Stimulated activated CD8-positive, alpha-beta memory T cell treated with anti-CD3 and anti-CD28 coated beads, Interleukin-15, amount 100 ng/mL, for 48 hours (primary cell): ENCODE data around the gene APLP2.
"Not testable (repeated sequence)": the region's sequence is repeated elsewhere in the genome, so short reads cannot be mapped to it uniquely, and the experiment has no call there.

Experiments
- DNase-seq, 2 donors: peaks; one replicate each; pipeline ENCODE4 v3.0.0-alpha.2; 2020; ENCODE audit warnings: low read depth in 2 of 2

APLP2 gene

DNA sequence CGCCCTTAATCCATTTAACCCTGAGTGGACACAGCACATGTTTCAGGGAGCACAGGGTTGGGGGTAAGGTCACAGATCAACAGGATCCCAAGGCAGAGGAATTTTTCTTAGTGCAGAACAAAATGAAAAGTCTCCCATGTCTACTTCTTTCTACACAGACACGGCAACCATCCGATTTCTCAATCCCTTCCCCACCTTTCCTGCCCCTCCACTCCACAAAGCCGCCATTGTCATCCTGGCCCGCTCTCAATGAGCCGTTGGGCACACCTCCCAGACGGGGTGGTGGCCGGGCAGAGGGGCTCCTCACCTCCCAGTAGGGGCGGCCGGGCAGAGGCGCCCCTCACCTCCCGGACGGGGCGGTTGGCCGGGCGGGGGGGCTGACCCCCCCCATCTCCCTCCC lies 20.8 kb downstream of the APLP2 start:
- not testable (repeated sequence) for DNase-seq

DNA sequence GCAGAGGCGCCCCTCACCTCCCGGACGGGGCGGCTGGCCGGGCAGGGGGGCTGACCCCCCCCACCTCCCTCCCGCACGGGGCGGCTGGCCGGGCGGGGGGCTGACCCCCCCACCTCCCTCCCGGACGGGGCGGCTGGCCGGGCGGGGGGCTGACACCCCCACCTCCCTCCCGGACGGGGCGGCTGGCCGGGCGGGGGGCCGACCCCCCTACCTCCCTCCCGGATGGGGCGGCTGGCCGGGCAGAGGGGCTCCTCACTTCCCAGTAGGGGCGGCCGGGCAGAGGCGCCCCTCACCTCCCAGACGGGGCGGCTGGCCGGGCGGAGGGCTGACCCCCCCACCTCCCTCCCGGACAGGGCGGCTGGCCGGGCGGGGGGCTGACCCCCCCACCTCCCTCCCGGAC lies 21.5 kb downstream of the APLP2 start:
- not testable (repeated sequence) for DNase-seq

- no peak for DNase-seq
Measured at GRCh38 chr11:130092661-130093060, 23.0 kb downstream of the APLP2 start.

GRCh38 chr11:130094614-130095013 lies 24.9 kb downstream of the APLP2 start:
- DNase-seq: no peak

DNA sequence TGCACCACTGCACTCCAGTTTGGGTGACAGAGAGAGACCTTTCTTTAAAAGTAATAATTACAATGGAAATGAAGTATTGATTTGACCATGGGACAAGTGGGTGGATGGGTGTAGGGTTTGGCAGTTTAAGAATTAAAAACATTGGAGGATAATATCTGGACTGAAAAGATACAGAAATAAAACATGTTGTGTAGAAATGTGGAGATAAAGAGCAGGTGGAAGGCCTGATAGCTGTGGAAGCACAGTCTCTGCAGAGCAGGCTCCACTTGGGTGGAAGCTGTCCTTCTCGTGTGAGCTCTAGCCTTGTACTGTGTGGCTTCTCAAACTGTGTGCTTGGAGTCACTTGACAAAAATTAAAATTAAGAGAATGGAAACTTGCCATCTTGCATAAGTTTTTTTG lies 25.6 kb downstream of the APLP2 start:
- no peak for DNase-seq

- DNase-seq: no peak
Measured at GRCh38 chr11:130096042-130096441, 26.3 kb downstream of the APLP2 start.

- DNase-seq: no peak
Measured at GRCh38 chr11:130096823-130097222, 27.1 kb downstream of the APLP2 start.

DNA sequence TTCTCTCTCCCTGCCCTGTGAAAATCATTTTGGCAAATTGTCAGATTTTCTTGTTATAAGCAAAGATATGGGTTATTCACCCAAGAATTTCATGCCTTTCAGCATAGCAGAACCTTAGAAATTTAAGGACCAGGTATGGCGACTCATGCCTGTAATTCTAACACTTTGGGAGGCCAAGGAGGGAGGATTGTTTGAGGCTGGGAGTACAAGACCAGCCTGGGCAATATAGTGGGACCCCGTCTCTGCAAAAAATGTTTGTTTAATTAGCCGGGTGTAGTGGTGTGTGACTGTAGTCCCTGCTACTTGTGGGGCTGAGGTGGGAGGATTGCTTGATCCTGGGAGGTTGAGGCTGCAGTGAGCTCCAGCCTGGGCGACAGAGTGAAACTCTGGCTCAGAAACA lies 27.6 kb downstream of the APLP2 start:
- DNase-seq: no peak

DNA sequence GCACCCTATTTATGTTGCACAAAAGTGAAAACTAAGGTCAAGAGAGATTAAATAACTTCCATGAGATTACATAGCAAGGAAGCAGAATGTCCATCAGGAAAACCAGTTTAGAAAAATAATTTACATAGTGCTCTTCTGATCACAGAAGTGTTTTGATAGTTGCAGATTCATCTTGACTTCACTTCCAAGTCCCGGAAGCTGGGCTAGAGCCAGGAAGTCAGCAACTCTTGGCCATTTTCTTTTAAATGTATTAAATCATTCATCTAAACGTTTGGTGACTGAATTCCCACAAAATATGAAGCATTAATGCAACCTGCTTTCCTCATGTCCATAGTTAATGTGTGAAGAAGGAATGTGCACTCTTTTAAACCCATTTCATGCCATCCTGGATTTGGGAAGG lies 29.7 kb downstream of the APLP2 start:
- DNase-seq: no peak

GRCh38 chr11:130100381-130101095 lies 30.8 kb downstream of the APLP2 start:
- no peak for DNase-seq

DNA sequence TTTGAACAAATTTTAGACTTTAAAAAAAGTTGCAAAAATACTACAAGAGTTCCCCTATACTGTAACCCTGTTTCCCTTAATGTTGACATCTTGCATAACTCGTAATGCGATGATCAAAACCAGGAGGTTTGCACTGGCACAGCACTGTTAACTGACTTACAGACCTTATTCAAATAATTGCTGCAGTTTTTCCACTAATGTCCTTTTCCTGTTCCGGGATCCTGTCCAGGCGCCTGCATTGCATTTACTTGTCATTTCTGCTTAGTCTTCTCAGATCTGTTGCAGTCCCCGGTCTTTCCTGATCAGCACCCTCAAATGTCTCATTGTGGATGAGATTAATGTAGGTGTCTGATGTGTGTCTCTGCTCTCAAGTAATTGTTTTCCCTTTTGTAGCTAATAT lies 32.0 kb downstream of the APLP2 start:
- DNase-seq: no peak

GRCh38 chr11:130102301-130103249 lies 32.9 kb downstream of the APLP2 start:
- DNase-seq: no peak

DNA sequence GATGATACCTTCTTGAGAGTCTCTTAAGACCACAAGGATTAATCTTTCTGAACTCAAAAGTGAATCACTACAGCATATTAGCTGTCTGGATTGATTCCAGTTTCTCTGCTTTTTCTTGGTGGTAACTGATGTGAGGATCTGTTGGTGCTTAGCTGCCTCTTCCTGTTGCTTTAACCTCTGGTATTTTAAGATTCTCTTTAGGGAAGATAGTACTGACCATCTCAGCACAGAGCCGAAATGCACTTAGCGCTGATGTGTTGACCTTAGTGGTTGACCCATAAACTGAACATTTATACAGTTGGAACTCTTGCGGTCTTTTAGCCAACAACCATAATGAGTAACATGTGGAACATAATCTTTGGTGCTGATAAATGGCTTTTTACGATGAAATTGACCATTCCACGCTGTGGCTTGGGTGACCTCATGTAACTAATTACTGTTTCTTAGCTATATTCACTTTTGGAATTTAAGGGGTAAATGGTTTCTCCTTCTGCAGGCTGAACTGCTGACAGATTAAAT lies 33.7 kb downstream of the APLP2 start:
- no peak for DNase-seq

DNA sequence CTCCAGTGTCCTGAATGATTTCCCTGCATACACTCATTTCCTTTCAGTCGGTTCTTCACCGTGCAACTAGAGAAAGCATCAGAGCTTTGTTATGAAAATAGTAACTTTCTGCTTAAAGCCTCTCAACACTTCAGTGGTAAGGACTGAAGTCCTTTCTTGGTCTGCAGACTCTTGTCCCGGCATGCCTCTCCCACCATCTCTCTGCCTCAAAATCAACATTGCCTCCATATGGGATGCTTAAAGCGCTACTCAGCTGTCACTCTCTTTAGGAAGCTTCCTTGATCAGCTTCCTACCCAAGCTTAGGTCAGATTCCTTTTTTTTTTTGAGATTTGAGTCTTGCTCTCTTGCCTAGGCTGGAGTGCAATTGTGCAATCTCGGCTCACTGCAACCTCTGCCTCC lies 36.7 kb downstream of the APLP2 start:
- no peak for DNase-seq

DNA sequence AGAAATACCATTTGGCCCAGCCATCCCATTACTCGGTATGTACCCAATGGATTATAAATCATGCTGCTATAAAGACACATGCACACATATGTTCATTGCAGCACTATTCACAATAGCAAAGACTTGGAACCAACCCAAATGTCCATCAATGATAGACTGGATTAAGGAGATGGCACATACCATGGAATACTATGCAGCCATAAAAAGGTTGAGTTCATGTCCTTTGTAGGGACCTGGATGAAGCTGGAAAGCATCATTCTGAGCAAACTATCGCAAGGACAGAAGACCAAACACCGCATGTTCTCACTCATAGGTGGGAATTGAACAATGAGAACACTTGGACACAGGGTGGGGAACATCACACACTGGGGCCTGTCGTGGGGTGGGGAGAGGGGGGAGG lies 39.0 kb downstream of the APLP2 start:
- not testable (repeated sequence) for DNase-seq

- no peak for DNase-seq
Measured at GRCh38 chr11:130109386-130109785, 39.7 kb downstream of the APLP2 start.

GRCh38 chr11:130110339-130111108 lies 40.8 kb downstream of the APLP2 start:
- no peak for DNase-seq

GRCh38 chr11:130112071-130112830 lies 42.6 kb downstream of the APLP2 start:
- no peak for DNase-seq

- no peak for DNase-seq
Measured at GRCh38 chr11:130114281-130114680, 44.6 kb downstream of the APLP2 start.

- DNase-seq: no peak
Measured at GRCh38 chr11:130114726-130115125, 45.0 kb downstream of the APLP2 start.

DNA sequence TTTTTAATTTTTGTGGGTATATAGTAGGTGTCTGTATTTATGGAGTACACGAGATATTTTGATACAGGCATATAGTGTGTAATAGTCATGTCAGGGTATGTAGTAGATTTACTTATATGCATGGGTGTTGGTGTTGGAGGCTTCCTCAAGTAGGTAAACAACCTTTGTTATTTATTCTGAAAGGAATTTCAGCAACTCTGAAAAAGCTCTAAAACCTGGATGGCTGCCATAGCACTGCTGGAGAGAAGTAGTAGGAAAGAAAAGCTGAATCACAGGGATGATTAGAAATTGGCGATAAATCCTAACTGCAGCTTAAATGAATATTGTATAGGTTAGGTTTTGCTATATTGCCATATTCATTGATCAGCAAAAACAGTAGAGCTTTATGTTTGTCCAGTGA lies 45.5 kb downstream of the APLP2 start:
- DNase-seq: no peak
